GM21529 (cell line): ENCODE results near the gene FAM3A.
"Not testable (repeated sequence)": the region's sequence is repeated elsewhere in the genome, so short reads cannot be mapped to it uniquely, and the experiment has no call there.

Source experiments
- ATAC-seq: cut with Tn5 transposase; IDR thresholded peaks from one replicate; pipeline ENCODE4 v1.9.1; 2021; ENCODE audit not compliant: unreplicated experiment

FAM3A gene

GRCh38 chrX:154515966-154516655 is at the start of gene FAM3A:
FAM3A (minus strand) TSS chrX:154516232; CDS start chrX:154515772, 460 bp downstream.
- peak; percentile 87 for ATAC-seq

- not testable (repeated sequence) for ATAC-seq
Observed at GRCh38 chrX:154562295-154562694, 46.3 kb upstream of the FAM3A start.

- ATAC-seq, result not testable (repeated sequence)
Observed at GRCh38 chrX:154560326-154560725, 44.3 kb upstream of the FAM3A start.

- not testable (repeated sequence) for ATAC-seq
Observed at GRCh38 chrX:154558896-154559295, 42.9 kb upstream of the FAM3A start.

DNA sequence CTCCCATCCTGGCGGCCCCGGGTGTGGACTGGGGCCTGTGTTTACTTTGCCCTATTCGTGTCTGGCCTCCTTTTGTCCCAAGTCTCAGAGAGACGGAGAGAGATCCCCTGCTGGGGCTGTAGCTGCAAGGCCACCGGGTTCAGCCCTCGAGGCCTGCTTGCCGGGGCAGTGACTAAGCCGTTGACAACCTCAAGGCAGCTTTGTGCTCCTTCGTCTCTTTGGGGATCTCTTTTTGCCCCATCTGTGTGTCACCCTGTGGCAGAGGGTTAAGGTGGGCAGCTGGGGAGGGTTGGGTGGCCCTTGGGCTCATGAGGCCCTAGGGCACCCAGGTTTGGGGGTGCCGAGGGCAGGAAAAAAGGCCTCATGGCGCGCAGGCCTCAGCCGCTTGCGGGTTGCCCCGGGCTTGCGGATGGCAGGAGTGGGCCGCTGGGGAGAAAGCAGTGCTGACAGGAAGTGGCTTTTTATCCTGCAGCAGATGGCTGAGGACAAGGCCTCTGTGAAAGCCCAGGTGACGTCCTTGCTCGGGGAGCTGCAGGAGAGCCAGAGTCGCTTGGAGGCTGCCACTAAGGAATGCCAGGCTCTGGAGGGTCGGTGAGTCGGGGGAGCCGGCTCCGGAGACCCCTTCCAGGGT is 42.1 kb upstream of the FAM3A start:
- not testable (repeated sequence) for ATAC-seq

- not testable (repeated sequence) for ATAC-seq
Observed at GRCh38 chrX:154552112-154552806, 36.2 kb upstream of the FAM3A start.

DNA sequence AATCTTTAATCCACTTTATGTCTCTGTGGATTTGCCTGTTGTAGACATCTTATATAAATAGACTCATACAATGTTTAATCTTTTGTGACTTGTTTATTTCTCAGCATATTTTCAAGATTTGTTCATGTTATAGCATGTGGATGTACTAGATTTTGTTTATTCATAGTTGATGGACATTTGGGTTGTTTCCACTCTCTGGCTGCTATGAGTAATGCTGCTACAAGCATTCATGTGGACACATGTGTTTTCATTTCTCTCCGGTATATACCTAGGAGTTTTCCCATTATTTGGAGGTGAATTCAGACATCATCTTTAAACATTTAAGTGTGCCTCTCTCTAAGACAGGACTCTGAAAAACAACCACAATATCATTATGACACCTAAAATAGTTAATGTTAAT is 33.7 kb upstream of the FAM3A start:
- no peak for ATAC-seq

- ATAC-seq, result no peak
Observed at GRCh38 chrX:154548028-154548316, 31.9 kb upstream of the FAM3A start.

- ATAC-seq, result peak; percentile 74
Observed at GRCh38 chrX:154547245-154548027, 31.4 kb upstream of the FAM3A start, which contains the start of gene IKBKG. IKBKG (plus strand) TSS chrX:154547620; CDS start chrX:154552003, 4,383 bp downstream.

GRCh38 chrX:154546354-154547244 is 30.6 kb upstream of the FAM3A start, which contains the start of gene G6PD:
G6PD (minus strand) TSS chrX:154546846; CDS start chrX:154546155, 691 bp downstream.
- peak; percentile 45 for ATAC-seq

- no peak for ATAC-seq
Observed at GRCh38 chrX:154545673-154546274, 29.7 kb upstream of the FAM3A start.

DNA sequence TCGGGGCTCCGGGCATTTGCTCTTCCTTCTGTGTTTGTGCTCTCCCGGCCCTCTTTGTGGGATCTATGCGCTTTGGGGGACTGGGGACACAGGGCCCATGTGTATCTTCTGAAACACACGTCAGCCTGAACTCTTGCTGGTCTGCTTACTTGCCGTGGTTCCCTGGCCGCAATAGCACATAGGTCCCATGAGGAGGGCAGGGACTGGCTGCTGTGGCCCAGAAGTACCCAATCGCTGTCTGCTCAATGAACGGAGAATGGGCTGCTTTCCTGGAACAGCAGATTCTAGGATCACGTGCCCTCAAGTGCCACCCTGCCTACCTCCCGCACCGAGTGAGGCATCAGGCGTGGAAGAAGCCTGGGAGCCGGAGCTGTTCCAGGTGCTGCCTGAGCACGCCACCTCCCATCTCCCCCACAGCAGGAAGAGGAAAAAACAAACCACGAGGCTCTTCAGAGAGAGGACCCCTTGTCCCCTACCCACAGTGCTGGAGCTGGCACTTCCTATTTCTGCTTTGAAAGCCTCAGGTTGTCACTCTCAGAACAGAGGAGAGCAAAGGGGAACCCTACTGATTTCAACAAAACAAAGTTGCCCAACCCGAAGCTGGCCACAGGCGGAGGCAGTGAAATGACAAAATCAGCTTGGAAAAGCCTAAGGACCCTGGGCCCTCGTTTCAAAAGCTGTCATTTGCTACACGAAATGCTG is 26.8 kb upstream of the FAM3A start:
- no peak for ATAC-seq

GRCh38 chrX:154541896-154542722 is 26.1 kb upstream of the FAM3A start:
- no peak for ATAC-seq

DNA sequence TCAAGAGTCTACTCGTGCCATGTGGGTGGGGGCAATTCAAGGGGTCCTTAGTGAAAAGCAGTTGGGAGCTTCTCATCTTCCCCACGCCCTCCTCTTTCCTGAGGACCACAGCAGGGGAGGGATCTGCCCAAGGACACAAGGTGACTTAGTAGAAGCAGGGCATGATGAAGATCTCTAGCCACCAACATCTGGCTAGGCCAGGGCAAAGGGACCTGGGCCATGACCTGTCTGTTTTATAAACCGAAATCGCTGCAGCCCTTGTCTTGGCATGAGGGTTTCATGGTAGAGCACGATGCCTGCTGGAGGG is 25.5 kb upstream of the FAM3A start:
- no peak for ATAC-seq

GRCh38 chrX:154540897-154541535 is 25.0 kb upstream of the FAM3A start:
- ATAC-seq, result no peak

- ATAC-seq, result not testable (repeated sequence)
Observed at GRCh38 chrX:154540365-154540764, 24.3 kb upstream of the FAM3A start.

GRCh38 chrX:154539077-154539476 is 23.0 kb upstream of the FAM3A start:
- ATAC-seq, result no peak

DNA sequence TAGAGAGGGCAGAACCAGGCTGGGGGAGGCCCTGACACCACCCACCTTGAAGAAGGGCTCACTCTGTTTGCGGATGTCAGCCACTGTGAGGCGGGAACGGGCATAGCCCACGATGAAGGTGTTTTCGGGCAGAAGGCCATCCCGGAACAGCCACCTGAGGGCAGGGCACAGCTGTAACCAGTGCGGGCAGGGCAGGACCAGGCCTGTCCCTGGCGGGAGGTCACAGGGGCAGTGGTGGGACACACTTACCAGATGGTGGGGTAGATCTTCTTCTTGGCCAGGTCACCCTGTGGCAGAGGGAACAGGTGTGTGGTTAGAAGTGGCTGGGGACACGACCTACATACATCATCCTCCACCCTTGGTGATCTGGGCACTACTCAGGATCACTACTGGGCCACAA is 19.9 kb upstream of the FAM3A start:
- ATAC-seq, result no peak
